GM18873 (cell line): ENCODE data around the gene DPH6.
"Not testable (repeated sequence)": the region's sequence is repeated elsewhere in the genome, so short reads cannot be mapped to it uniquely, and the experiment has no call there.

Experiments
- ATAC-seq: cut with Tn5 transposase; IDR thresholded peaks from one replicate; pipeline ENCODE4 v1.9.1; 2021; ENCODE audit warnings: mild to moderate bottlenecking, moderate library complexity, moderate number of reproducible peaks; ENCODE audit not compliant: unreplicated experiment, low FRiP score

DPH6 gene

GRCh38 chr15:35545824-35546510, at the start of gene DPH6:
DPH6 (minus strand) TSS chr15:35546165; CDS start chr15:35546141, 24 bp downstream.
- ATAC-seq: peak; percentile 86

- no peak for ATAC-seq
Measured at GRCh38 chr15:35595656-35596055, 49.7 kb upstream of the DPH6 start.

GRCh38 chr15:35591987-35592386, 46.0 kb upstream of the DPH6 start:
- not testable (repeated sequence) for ATAC-seq

GRCh38 chr15:35583863-35584528, 38.0 kb upstream of the DPH6 start:
- ATAC-seq: no peak

GRCh38 chr15:35580606-35581005, 34.6 kb upstream of the DPH6 start:
- no peak for ATAC-seq

- ATAC-seq: no peak
Measured at GRCh38 chr15:35567392-35567791, 21.4 kb upstream of the DPH6 start.

- no peak for ATAC-seq
Measured at GRCh38 chr15:35566991-35567390, 21.0 kb upstream of the DPH6 start.

- ATAC-seq: no peak
Measured at GRCh38 chr15:35565901-35566300, 19.9 kb upstream of the DPH6 start.

GRCh38 chr15:35562641-35563040, 16.7 kb upstream of the DPH6 start:
- no peak for ATAC-seq

GRCh38 chr15:35561308-35561707, 15.3 kb upstream of the DPH6 start:
- no peak for ATAC-seq

- ATAC-seq: no peak
Measured at GRCh38 chr15:35560870-35561269, 14.9 kb upstream of the DPH6 start.

GRCh38 chr15:35560258-35560657, 14.3 kb upstream of the DPH6 start:
- no peak for ATAC-seq

GRCh38 chr15:35559683-35560082, 13.7 kb upstream of the DPH6 start:
- ATAC-seq: no peak

GRCh38 chr15:35557544-35557943, 11.6 kb upstream of the DPH6 start:
- no peak for ATAC-seq

- ATAC-seq: no peak
Measured at GRCh38 chr15:35557012-35557411, 11.0 kb upstream of the DPH6 start.

- ATAC-seq: no peak
Measured at GRCh38 chr15:35555244-35555643, 9.3 kb upstream of the DPH6 start.

- no peak for ATAC-seq
Measured at GRCh38 chr15:35550957-35551356, 5.0 kb upstream of the DPH6 start.

GRCh38 chr15:35549567-35549966, 3.6 kb upstream of the DPH6 start:
- no peak for ATAC-seq

- ATAC-seq: no peak
Measured at GRCh38 chr15:35548435-35548834, 2.5 kb upstream of the DPH6 start.

GRCh38 chr15:35547775-35548364, 1.9 kb upstream of the DPH6 start:
- no peak for ATAC-seq

- ATAC-seq: peak; percentile 6
Measured at GRCh38 chr15:35546511-35547381, 781 bp upstream of the DPH6 start.
